Prostate gland (tissue), 2 donors: ENCODE measurements around the gene RPS10. TPM values are rescaled to one million over a fixed set of nuclear protein-coding genes. Genes with fewer than 3 reads are reported as not detected.
A peak's percentile ranks its signal among the peaks of the same experiment; 100 is the strongest.

Experiments used
- DNase-seq: peaks from one replicate; pipeline ENCODE4 v3.0.0-alpha.2; 2019; ENCODE audit warnings: low spot score
- H3K27ac ChIP-seq, 2 donors: fragments of 200-600 bp; sonication (generic); 2 replicates each; pipeline ENCODE4 v1.5.1; 2017 to 2019
- H3K27me3 ChIP-seq: fragments of 200-600 bp; sonication (generic); replicated peaks from 2 replicates; pipeline ENCODE4 v1.5.1; 2019; ENCODE audit not compliant: insufficient read depth
- H3K36me3 ChIP-seq, 2 donors: fragments of 200-600 bp; sonication (generic); 1 replicate in 1 of 2; 2 replicates in 1 of 2; pipeline versions ENCODE4 v1.5.1 to v1.8.1; 2017 to 2019
- H3K4me1 ChIP-seq: fragments of 200-600 bp; sonication (generic); replicated peaks from 2 replicates; pipeline ENCODE4 v1.5.1; 2019
- H3K4me3 ChIP-seq, 2 donors: fragments of 200-600 bp; sonication (generic); 2 replicates each; pipeline ENCODE4 v1.5.1; 2017 to 2019
- H3K9me3 ChIP-seq: fragments of 200-600 bp; sonication (generic); 2 replicates; pipeline ENCODE4 v1.5.1; 2017
- CTCF ChIP-seq, 4 experiments: fragments of 200-600 bp in 2 of 4; fragments of 450-650 bp in 2 of 4; sonication (generic) in 2 of 4; IDR thresholded peaks; 1 replicate in 3 of 4; 2 replicates in 1 of 4; pipeline ENCODE4 v1.5.1; 2016 to 2019; ENCODE audit warnings: antibody characterized with exemption in 4 of 4, mild to moderate bottlenecking in 2 of 4, moderate library complexity in 2 of 4
- POLR2A ChIP-seq: fragments of 450-650 bp; IDR thresholded peaks from one replicate; pipeline ENCODE4 v1.6.1; 2016; ENCODE audit warnings: antibody characterized with exemption, mild to moderate bottlenecking
- POLR2AphosphoS5 ChIP-seq: sonication (generic); formaldehyde crosslinking; IDR thresholded peaks from one replicate; pipeline ENCODE4 v1.6.1; 2017; ENCODE audit warnings: antibody characterized with exemption
- WGBS: methylation state at CpG from one replicate; pipeline ENCODE4 v1.1.5; 2018; 5-methylcytosine and 5-hydroxymethylcytosine counted together
- intact Hi-C: fragments of 100-400 bp; cut with DNase I; formaldehyde crosslinking; loops from one replicate; pipeline ENCODE4 v1.14.2; 2022
- total RNA-seq, 2 donors: library from RNA; depleted of rRNA; stranded (reverse); fragments of >200 nt; gene quantifications; one replicate each; pipeline ENCODE4 v1.1.0, GENCODE V29; 2016

RPS10 gene
- total RNA-seq, 2 donors from 2014 or later = 1,707 to 2,711 TPM

GRCh38 chr6:34425132-34425497 lies 754 bp downstream of the RPS10 start:
- H3K4me1 ChIP-seq = no peaks in the 10 kb centered on the region
- intact Hi-C loops = loop anchor here (2.0 to 10.0 kb wide), 2 partner anchors 30 to 180 kb away; no protein-coding TSS in a partner anchor
- H3K9me3 ChIP-seq = no peaks in the 10 kb centered on the region
- WGBS = 7% methylated on average over 10 of the region's 10 CpGs
- H3K27ac ChIP-seq = peak overlapping the region; percentile 56 to 83
- no peak for TF ChIP-seq POLR2AphosphoS5
- TF ChIP-seq POLR2A = no peak
- TF ChIP-seq CTCF (IDR thresholded peaks at IDR 0.05) = no peak
- H3K27me3 ChIP-seq = no peaks in the 10 kb centered on the region
- H3K4me3 ChIP-seq = peak overlapping the region; percentile 60 to 76
- DNase-seq = no peak
- H3K36me3 ChIP-seq = peaks cover 18 to 19% of the 10 kb centered on the region in 2 donors

- Histone ChIP-seq H3K27ac (peak overlapping the region; percentile 23 to 83), H3K27me3 (no peaks in the 10 kb centered on the region), H3K4me3 (peak overlapping the region; percentile 60 to 76), H3K36me3 (peaks cover 19 to 25% of the 10 kb centered on the region in 2 donors), H3K4me1 (no peaks in the 10 kb centered on the region), H3K9me3 (no peaks in the 10 kb centered on the region)
- TF ChIP-seq POLR2AphosphoS5 = no peak
- no peak for TF ChIP-seq CTCF (IDR thresholded peaks at IDR 0.05)
- DNase-seq = no peak
- WGBS = 71% methylated on average over 19 of the region's 19 CpGs
- intact Hi-C loops = loop anchor here (2.0 to 10.0 kb wide), 2 partner anchors 30 to 180 kb away; no protein-coding TSS in a partner anchor
These were observed 1.4 kb downstream of the RPS10 start for GRCh38 chr6:34424200-34425131.

GRCh38 chr6:34423254-34423653 lies 2.6 kb downstream of the RPS10 start:
- Histone ChIP-seq H3K27ac (no peak overlapping the region), H3K36me3 (peaks cover 19 to 25% of the 10 kb centered on the region in 2 donors), H3K4me3 (no peak overlapping the region), H3K4me1 (no peaks in the 10 kb centered on the region), H3K27me3 (no peaks in the 10 kb centered on the region), H3K9me3 (no peaks in the 10 kb centered on the region)
- 92% methylated on average over 5 of the region's 5 CpGs for WGBS
- intact Hi-C loops = loop anchor here (10.0 kb wide), 1 partner anchor 182 kb away; no protein-coding TSS in a partner anchor
- DNase-seq = no peak
- TF ChIP-seq POLR2A (no peak), CTCF (IDR thresholded peaks at IDR 0.05) (no peak), POLR2AphosphoS5 (no peak)

- Histone ChIP-seq H3K9me3 (no peaks in the 10 kb centered on the region), H3K36me3 (peaks cover 15 to 21% of the 10 kb centered on the region in 2 donors), H3K4me1 (peaks cover 7% of the 10 kb centered on the region), H3K27ac (no peak overlapping the region), H3K27me3 (no peaks in the 10 kb centered on the region), H3K4me3 (no peak overlapping the region)
- no peak for DNase-seq
- TF ChIP-seq CTCF (IDR thresholded peaks at IDR 0.05) (no peak), POLR2AphosphoS5 (no peak), POLR2A (no peak)
- intact Hi-C loops = no loop called here
- WGBS = 76% methylated on average over 5 of the region's 5 CpGs
These were observed 7.5 kb downstream of the RPS10 start for GRCh38 chr6:34418367-34418766.
